HepG2 (cell line): ENCODE results near the gene TMEM219. TPM values are rescaled to one million over a fixed set of nuclear protein-coding genes. Genes with fewer than 3 reads are reported as not detected.
A peak's percentile ranks its signal among the peaks of the same experiment; 100 is the strongest.

Experiments
- CCDC6 ChIP-seq: sonication (generic); formaldehyde crosslinking; IDR thresholded peaks from 2 replicates; pipeline ENCODE4 v1.8.1; 2022; ENCODE audit warnings: mild to moderate bottlenecking, missing genetic modification reagents, moderate library complexity
- CTCF ChIP-seq: sonication (generic); formaldehyde crosslinking; IDR thresholded peaks from 2 replicates; pipeline ENCODE4 v1.5.0; 2020; ENCODE audit warnings: mild to moderate bottlenecking, missing genetic modification reagents, moderate library complexity
- MXD4 ChIP-seq: IDR thresholded peaks from 2 replicates; pipeline ENCODE4 v1.6.1; 2016; ENCODE audit warnings: mild to moderate bottlenecking, missing biosample characterization, missing genetic modification reagents
- SETDB1 ChIP-seq: sonication (generic); formaldehyde crosslinking; IDR thresholded peaks from 2 replicates; pipeline ENCODE4 v1.5.1; 2020; ENCODE audit warnings: missing genetic modification reagents, mild to moderate bottlenecking, borderline replicate concordance
- ZMYM2 ChIP-seq: sonication (generic); formaldehyde crosslinking; IDR thresholded peaks from 2 replicates; pipeline ENCODE4 v1.8.0; 2022; ENCODE audit warnings: mild to moderate bottlenecking, missing genetic modification reagents
- ZNF160 ChIP-seq: sonication (generic); formaldehyde crosslinking; IDR thresholded peaks from 2 replicates; pipeline ENCODE4 v1.8.0; 2022; ENCODE audit warnings: mild to moderate bottlenecking, inconsistent platforms, missing genetic modification reagents
- ZNF563 ChIP-seq: sonication (generic); formaldehyde crosslinking; IDR thresholded peaks from 2 replicates; pipeline ENCODE4 v1.8.0; 2022; ENCODE audit warnings: mild to moderate bottlenecking, moderate library complexity, missing genetic modification reagents
- ZNF619 ChIP-seq: sonication (generic); formaldehyde crosslinking; IDR thresholded peaks from 2 replicates; pipeline ENCODE4 v1.4.0; 2020; ENCODE audit warnings: mild to moderate bottlenecking, missing genetic modification reagents
- ZNF788 ChIP-seq: sonication (generic); formaldehyde crosslinking; IDR thresholded peaks from 2 replicates; pipeline ENCODE4 v1.5.0; 2020; ENCODE audit warnings: mild to moderate bottlenecking, missing genetic modification reagents, borderline replicate concordance
- polyA plus RNA-seq, 8 experiments: library from polyadenylated mRNA; depleted of rRNA in 3 of 8; stranded (reverse) in 7 of 8; unstranded in 1 of 8; fragments of >200 nt; fragmentation: Illumina TruSeq in 4 of 8; extraction: Trizol in 4 of 8; gene quantifications; 2 replicates each; pipeline versions ENCODE4 v1.2.1 to v1.2.3, GENCODE V29; 2011 to 2016; ENCODE audit warnings: low read depth in 4 of 8, missing spikeins in 1 of 8, mixed read lengths in 1 of 8; ENCODE audit not compliant: insufficient read depth in 1 of 8
- total RNA-seq, 5 experiments: library from RNA; depleted of rRNA; stranded (reverse); fragments of >200 nt; fragmentation: Illumina TruSeq; extraction: Trizol; gene quantifications; 2 replicates each; pipeline ENCODE4 v1.2.3, GENCODE V29; 2016; ENCODE audit warnings: low read depth in 1 of 5
- TF ChIP-seq, protein P1 (sequence below): sonication (generic); formaldehyde crosslinking; IDR thresholded peaks from 2 replicates; pipeline ENCODE4 v1.5.0; 2020; ENCODE audit warnings: mild to moderate bottlenecking, missing genetic modification reagents, borderline replicate concordance
- TF ChIP-seq, protein P2 (sequence below): sonication (generic); IDR thresholded peaks from 2 replicates; pipeline ENCODE4 v1.6.1; 2016; ENCODE audit warnings: low read depth, borderline replicate concordance

TMEM219 gene
- total and polyA plus RNA-seq, 2 of the 13 experiments (the other 11 are each of a cell fraction or from before 2014, with no cell fraction given): 105 to 115 TPM

DNA sequence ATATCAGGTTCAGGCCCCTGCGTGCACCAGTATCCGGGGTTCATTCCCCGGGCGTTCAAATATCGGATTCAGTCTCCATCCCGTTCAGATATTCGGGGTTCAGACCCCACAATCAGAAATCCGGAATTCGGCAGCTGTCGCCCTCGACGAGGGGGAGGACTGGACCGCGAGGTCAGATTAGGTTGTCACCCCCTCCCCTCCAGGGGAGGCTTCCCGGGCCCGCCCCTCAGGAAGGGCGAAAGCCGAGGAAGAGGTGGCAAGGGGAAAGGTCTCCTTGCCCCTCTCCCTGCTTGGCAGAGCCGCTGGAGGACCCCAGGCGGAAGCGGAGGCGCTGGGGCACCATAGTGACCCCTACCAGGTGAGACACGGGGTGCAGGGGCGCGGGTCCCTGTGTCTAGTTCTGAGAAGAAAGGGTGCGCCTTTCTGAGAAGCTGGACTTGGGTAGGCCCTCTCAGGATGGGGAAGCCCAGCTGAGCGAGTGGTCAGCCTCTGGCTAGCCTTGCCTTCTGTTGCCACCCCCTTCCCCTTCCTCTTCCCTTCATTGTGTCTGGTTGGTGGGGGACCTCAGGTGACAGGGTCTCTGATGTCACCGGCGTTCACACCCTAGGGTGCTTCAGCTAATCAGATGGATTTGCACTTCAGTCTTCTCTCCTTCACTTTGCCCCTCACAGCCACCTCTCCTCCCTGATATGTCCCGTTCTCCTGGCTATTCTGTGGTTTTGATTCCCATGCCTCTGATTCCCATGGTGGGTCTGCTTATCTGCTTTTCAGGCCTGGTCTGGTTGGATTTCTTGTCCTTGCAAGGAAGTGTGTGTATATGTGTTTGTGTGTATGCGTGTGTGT lies 12.6 kb downstream of the TMEM219 start (continued):
- TF ChIP-seq, protein P1, sequence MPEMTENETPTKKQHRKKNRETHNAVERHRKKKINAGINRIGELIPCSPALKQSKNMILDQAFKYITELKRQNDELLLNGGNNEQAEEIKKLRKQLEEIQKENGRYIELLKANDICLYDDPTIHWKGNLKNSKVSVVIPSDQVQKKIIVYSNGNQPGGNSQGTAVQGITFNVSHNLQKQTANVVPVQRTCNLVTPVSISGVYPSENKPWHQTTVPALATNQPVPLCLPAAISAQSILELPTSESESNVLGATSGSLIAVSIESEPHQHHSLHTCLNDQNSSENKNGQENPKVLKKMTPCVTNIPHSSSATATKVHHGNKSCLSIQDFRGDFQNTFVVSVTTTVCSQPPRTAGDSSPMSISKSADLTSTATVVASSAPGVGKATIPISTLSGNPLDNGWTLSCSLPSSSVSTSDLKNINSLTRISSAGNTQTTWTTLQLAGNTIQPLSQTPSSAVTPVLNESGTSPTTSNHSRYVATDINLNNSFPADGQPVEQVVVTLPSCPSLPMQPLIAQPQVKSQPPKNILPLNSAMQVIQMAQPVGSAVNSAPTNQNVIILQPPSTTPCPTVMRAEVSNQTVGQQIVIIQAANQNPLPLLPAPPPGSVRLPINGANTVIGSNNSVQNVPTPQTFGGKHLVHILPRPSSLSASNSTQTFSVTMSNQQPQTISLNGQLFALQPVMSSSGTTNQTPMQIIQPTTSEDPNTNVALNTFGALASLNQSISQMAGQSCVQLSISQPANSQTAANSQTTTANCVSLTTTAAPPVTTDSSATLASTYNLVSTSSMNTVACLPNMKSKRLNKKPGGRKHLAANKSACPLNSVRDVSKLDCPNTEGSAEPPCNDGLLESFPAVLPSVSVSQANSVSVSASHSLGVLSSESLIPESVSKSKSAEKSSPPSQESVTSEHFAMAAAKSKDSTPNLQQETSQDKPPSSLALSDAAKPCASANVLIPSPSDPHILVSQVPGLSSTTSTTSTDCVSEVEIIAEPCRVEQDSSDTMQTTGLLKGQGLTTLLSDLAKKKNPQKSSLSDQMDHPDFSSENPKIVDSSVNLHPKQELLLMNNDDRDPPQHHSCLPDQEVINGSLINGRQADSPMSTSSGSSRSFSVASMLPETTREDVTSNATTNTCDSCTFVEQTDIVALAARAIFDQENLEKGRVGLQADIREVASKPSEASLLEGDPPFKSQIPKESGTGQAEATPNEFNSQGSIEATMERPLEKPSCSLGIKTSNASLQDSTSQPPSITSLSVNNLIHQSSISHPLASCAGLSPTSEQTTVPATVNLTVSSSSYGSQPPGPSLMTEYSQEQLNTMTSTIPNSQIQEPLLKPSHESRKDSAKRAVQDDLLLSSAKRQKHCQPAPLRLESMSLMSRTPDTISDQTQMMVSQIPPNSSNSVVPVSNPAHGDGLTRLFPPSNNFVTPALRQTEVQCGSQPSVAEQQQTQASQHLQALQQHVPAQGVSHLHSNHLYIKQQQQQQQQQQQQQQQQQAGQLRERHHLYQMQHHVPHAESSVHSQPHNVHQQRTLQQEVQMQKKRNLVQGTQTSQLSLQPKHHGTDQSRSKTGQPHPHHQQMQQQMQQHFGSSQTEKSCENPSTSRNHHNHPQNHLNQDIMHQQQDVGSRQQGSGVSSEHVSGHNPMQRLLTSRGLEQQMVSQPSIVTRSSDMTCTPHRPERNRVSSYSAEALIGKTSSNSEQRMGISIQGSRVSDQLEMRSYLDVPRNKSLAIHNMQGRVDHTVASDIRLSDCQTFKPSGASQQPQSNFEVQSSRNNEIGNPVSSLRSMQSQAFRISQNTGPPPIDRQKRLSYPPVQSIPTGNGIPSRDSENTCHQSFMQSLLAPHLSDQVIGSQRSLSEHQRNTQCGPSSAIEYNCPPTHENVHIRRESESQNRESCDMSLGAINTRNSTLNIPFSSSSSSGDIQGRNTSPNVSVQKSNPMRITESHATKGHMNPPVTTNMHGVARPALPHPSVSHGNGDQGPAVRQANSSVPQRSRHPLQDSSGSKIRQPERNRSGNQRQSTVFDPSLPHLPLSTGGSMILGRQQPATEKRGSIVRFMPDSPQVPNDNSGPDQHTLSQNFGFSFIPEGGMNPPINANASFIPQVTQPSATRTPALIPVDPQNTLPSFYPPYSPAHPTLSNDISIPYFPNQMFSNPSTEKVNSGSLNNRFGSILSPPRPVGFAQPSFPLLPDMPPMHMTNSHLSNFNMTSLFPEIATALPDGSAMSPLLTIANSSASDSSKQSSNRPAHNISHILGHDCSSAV (CRISPR knock-in tag): no peak
- TF ChIP-seq ZNF563 (peak; percentile 46; the same call in 1 of the 2 replicates), CCDC6 (CRISPR knock-in tag) (no peak), CTCF (CRISPR knock-in tag) (peak; percentile 41), ZNF619 (peak; percentile 59; the same call in 1 of the 2 replicates), ZNF160 (CRISPR knock-in tag) (0 out of 2 replicates have a peak, but pooled peaks have one; percentile 20), MXD4 (CRISPR knock-in tag) (0 out of 2 replicates have a peak, but pooled peaks have one; percentile 20), SETDB1 (CRISPR knock-in tag) (no peak), ZNF788 (0 out of 2 replicates have a peak, but pooled peaks have one; percentile 44), ZMYM2 (CRISPR knock-in tag) (peak; percentile 35; the same call in 1 of the 2 replicates)
- TF ChIP-seq, protein P2, sequence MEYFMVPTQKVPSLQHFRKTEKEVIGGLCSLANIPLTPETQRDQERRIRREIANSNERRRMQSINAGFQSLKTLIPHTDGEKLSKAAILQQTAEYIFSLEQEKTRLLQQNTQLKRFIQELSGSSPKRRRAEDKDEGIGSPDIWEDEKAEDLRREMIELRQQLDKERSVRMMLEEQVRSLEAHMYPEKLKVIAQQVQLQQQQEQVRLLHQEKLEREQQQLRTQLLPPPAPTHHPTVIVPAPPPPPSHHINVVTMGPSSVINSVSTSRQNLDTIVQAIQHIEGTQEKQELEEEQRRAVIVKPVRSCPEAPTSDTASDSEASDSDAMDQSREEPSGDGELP: peak; percentile 29; the same call in 1 of the 2 replicates
